NCI-H146 treated with DMSO at 0.1 percent for 48 hours (cell line): Measurements from ENCODE around the gene MAPRE2.

Experiments
- DNase-seq: peaks from one replicate; lab custom pipeline; 2025; ENCODE audit not compliant: unreplicated experiment; lab: John Stamatoyannopoulos, UW

MAPRE2 gene

GRCh38 chr18:35174093-35174731 lies 133.0 kb downstream of the MAPRE2 start:
- DNase-seq, result peak; percentile 49

- no peak for DNase-seq
Measured at GRCh38 chr18:35174745-35175144, 133.5 kb downstream of the MAPRE2 start.

GRCh38 chr18:35176925-35177324 lies 135.7 kb downstream of the MAPRE2 start:
- no peak for DNase-seq

- DNase-seq, result no peak
Measured at GRCh38 chr18:35178260-35178659, 137.0 kb downstream of the MAPRE2 start.

DNA sequence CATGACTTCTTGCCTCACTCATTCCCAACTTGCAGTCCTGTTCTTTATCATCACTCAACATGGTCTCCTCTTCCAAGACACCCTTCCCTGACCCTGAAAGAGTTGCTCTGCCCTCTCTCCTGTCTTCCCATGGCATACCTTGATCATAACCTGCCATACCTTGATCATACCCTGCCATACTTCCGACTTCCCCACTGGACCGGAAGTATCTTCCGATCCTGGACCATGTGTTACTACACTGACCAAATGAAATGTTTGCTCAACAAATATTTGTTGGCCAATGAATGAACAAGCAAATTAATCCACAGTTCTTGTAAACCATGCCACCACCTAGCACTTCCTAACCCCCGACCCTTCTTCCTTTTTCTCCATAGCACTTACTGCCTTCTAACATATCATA lies 138.7 kb downstream of the MAPRE2 start:
- DNase-seq, result no peak

GRCh38 chr18:35180455-35180854 lies 139.2 kb downstream of the MAPRE2 start:
- DNase-seq, result no peak

DNA sequence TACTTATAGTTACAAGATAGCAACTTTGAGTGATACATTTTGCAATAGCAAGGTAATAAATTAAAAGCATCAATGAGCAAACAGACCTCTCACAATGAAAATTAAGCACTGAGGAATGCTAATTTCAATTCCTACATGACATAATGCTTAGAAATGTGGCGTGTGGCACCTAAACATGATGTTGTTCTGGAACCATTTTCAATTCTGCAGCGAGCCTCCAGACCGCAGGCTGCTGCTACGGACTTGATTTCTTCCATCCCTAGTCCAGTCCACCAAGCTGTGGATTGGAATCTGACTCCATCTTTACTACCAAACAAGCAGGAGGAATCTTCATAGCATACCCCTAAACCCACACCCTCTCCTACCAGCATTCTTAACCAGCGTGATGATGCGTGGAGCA lies 140.9 kb downstream of the MAPRE2 start:
- no peak for DNase-seq

DNA sequence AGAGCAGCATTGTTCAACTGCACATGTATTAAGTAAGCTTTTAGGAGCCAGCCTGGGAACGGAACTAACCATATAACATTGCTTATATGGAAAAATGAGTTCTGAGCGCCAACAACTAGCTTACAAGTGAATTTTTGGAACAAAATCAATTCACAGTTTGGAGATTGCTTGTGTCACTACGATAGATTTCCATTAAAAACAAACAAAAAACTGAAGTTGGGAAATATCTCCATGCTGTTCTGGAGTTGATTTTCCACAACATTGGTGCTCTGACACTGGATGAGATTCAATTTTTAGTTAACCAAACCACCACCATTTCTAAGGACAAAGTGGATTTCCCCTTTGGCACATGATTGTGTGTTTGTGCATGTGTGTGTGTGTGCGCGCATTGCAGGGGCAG lies 142.7 kb downstream of the MAPRE2 start:
- DNase-seq, result no peak

GRCh38 chr18:35185771-35186170 lies 144.6 kb downstream of the MAPRE2 start:
- no peak for DNase-seq

- no peak for DNase-seq
Measured at GRCh38 chr18:35186291-35187034, 145.2 kb downstream of the MAPRE2 start.

GRCh38 chr18:35189510-35189909 lies 148.3 kb downstream of the MAPRE2 start:
- DNase-seq, result no peak

DNA sequence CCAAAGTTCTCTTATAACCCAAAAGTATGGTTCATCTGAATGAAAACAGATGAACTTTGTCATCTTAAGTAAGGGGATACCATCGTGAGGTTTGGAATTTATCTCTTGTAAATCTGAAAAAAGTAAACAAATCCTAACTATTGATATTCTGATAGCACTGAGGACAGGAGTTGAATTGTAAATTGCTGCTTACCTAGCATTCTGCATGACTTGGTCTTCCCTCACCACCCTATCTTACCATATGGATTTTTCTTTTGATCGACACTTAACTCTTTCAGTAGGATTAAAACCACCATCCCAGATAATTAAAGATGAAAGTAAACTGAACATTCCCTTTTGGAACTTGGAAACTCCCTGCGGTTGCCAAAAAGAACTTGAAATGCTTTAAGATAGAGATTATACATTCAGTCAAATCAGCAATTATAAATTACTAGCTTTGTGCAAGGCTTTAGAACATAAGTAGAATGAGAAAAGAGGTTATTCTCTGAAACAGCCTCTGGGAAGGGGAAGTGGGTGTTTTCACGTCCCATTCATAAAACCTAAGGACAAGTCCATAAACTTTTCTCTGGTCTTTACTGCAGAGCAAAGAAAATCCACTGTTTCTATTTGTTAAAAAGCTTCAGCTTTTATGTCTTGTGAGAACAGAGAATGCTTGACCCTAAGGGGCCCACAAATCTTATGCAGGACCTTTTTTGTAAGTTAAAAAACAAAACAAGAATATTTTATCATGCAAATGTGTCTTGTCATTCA lies 149.9 kb downstream of the MAPRE2 start:
- no peak for DNase-seq

GRCh38 chr18:35191698-35192025 lies 150.4 kb downstream of the MAPRE2 start:
- DNase-seq, result no peak

- no peak for DNase-seq
Measured at GRCh38 chr18:35192415-35192814, 151.2 kb downstream of the MAPRE2 start.
